ENCODE results near the gene NDUFA7.

- TF ChIP-seq, protein P1, sequence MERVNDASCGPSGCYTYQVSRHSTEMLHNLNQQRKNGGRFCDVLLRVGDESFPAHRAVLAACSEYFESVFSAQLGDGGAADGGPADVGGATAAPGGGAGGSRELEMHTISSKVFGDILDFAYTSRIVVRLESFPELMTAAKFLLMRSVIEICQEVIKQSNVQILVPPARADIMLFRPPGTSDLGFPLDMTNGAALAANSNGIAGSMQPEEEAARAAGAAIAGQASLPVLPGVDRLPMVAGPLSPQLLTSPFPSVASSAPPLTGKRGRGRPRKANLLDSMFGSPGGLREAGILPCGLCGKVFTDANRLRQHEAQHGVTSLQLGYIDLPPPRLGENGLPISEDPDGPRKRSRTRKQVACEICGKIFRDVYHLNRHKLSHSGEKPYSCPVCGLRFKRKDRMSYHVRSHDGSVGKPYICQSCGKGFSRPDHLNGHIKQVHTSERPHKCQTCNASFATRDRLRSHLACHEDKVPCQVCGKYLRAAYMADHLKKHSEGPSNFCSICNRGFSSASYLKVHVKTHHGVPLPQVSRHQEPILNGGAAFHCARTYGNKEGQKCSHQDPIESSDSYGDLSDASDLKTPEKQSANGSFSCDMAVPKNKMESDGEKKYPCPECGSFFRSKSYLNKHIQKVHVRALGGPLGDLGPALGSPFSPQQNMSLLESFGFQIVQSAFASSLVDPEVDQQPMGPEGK (CRISPR knock-in tag; IDR thresholded peaks at IDR 0.05; ENCODE audit: borderline replicate concordance): no peak
- TF ChIP-seq, protein P2, sequence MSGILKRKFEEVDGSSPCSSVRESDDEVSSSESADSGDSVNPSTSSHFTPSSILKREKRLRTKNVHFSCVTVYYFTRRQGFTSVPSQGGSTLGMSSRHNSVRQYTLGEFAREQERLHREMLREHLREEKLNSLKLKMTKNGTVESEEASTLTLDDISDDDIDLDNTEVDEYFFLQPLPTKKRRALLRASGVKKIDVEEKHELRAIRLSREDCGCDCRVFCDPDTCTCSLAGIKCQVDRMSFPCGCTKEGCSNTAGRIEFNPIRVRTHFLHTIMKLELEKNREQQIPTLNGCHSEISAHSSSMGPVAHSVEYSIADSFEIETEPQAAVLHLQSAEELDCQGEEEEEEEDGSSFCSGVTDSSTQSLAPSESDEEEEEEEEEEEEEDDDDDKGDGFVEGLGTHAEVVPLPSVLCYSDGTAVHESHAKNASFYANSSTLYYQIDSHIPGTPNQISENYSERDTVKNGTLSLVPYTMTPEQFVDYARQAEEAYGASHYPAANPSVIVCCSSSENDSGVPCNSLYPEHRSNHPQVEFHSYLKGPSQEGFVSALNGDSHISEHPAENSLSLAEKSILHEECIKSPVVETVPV (CRISPR knock-in tag; IDR thresholded peaks at IDR 0.05): no peak
- no peak for TF ChIP-seq PPARA (CRISPR knock-in tag; IDR thresholded peaks at IDR 0.05; ENCODE audit: borderline replicate concordance)
- TF ChIP-seq, protein P3, sequence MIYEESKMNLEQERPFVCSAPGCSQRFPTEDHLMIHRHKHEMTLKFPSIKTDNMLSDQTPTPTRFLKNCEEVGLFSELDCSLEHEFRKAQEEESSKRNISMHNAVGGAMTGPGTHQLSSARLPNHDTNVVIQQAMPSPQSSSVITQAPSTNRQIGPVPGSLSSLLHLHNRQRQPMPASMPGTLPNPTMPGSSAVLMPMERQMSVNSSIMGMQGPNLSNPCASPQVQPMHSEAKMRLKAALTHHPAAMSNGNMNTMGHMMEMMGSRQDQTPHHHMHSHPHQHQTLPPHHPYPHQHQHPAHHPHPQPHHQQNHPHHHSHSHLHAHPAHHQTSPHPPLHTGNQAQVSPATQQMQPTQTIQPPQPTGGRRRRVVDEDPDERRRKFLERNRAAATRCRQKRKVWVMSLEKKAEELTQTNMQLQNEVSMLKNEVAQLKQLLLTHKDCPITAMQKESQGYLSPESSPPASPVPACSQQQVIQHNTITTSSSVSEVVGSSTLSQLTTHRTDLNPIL (CRISPR knock-in tag; IDR thresholded peaks at IDR 0.05; ENCODE audit: low read depth): no peak
- no peak for TF ChIP-seq TSHZ2 (CRISPR knock-in tag; IDR thresholded peaks at IDR 0.05)
- TF ChIP-seq TOX (CRISPR knock-in tag; IDR thresholded peaks at IDR 0.05; ENCODE audit: borderline replicate concordance): no peak
- TF ChIP-seq ZC3H10 (CRISPR knock-in tag; IDR thresholded peaks at IDR 0.05): no peak
- TF ChIP-seq RARB (CRISPR knock-in tag; IDR thresholded peaks at IDR 0.05): no peak
Observed at GRCh38 chr19:8316351-8317125, 4.6 kb downstream of the NDUFA7 start.

Measured in SK-N-SH treated with all-trans-retinoic acid at 6 μM for 48 hours (cell line).